NCI-H2107 (cell line): ENCODE data around the gene NNT.
"Not testable (repeated sequence)": the region's sequence is repeated elsewhere in the genome, so short reads cannot be mapped to it uniquely, and the experiment has no call there.

ENCODE experiments used
- DNase-seq: peaks from one replicate; lab custom pipeline; 2025; lab: John Stamatoyannopoulos, UW

Gene NNT

DNA sequence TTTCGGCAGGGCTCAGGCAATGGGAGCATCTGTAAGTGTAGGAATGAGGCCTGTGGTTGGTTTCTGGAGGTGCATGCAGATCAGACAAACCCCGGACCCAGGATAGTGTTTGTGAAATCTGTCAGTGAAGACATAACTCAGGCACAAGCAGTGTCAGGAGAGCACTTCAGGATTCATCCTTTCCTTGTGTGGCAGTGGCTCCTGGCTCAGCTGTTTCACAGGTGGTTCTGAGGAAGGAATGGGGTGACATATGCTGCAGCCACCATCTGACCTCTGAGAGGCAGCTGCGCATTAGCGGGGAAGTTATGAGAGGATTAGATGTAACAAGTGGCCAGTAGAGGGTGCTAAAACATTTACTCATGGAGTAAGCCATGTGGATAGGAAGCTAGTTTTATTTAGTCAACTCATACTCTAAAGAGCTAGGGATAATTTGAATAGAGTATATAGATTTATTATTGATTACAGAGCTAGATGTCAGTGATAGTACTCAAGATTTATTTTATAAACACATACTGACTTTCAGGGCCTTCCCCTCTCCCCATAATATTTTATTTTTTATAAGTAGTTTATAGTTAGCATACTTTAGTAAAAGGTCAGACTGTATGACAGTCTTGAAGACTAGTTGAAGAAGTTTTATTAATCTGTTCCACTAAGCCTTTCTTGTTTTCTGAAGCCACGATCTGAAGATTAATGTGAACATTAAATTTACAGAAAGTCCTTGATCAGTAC lies 28.4 kb downstream of the NNT start:
- peak; percentile 80 for DNase-seq

DNA sequence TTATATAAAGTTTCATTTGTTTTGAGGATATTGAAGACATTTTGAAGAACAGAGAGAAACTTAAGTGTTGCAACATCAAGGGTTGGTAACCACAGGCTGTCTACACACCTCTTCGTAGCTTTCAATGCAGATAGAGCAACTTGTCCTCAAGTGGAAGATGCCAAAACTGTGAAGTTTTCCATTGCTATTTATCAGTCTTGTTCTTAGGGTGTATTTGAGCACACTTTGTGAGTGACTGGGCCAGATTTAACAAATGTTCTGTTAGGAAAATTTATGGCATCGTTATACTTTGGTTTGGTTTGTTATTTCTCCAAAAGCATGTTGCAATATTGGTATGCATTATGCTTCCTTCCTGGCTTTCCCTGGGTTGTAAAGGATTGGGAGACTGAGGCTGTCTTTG lies 31.6 kb downstream of the NNT start:
- no peak for DNase-seq

DNA sequence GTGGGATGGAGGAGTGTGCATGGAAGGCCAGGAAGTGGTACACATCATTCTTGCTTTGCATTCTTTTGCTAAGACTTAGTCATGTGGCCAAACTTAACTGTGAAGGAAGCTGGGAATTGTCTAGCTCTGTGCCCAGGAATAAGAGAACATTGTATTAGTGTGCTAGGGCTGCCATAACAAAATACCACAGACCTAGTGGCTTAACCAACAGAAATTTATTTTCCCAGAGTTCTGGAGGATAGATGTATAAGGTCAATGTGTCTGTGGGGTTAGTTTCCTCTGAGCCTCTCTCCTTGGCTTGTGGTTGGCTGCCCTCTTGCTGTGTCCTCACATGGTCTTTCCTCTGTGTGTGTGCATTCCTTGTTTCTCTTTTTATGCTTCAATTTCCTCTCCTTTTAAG lies 32.4 kb downstream of the NNT start:
- no peak for DNase-seq

GRCh38 chr5:43636076-43636475 lies 33.1 kb downstream of the NNT start:
- DNase-seq: no peak

GRCh38 chr5:43637416-43637815 lies 34.4 kb downstream of the NNT start:
- no peak for DNase-seq

GRCh38 chr5:43638107-43638506 lies 35.1 kb downstream of the NNT start:
- DNase-seq: no peak

GRCh38 chr5:43638546-43638945 lies 35.6 kb downstream of the NNT start:
- DNase-seq: no peak

DNA sequence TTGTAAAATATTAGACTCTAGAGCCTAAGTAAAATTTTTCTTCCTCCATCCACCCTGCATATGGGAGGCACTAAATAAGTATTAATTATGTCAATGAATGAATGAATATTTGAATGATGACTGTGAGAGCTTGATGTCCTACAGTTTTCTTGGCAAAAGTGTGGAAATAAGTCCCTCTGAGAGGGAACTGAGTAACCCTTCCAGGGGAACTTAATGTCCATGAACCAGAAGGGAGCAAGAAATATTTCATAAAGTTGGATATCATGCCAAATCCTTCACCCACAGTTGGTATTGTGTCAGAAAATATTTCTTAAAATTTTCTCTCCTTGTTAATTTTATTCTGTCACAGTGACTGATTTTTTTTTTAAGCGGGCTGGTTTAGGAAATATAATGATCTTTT lies 36.6 kb downstream of the NNT start:
- no peak for DNase-seq

DNA sequence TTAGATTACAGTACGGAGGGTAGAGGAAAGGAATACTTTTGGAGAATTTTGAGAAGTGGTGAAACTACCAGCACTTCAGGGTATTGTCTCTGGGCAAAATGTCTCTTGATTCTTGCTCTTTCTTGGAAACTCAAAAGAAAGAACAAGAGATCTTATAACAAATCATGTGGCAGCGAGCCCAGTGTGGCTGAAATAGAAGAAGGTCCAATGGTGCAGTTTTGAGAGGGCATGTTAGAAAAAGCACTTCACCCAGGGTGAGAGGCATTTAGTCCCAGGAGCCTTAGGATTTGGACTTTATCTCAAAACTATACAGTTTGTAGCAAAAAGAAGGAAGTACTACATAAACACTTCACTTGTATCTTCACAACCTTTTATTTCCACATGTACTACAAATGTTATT lies 39.4 kb downstream of the NNT start:
- no peak for DNase-seq

GRCh38 chr5:43643327-43643726 lies 40.3 kb downstream of the NNT start:
- no peak for DNase-seq

DNA sequence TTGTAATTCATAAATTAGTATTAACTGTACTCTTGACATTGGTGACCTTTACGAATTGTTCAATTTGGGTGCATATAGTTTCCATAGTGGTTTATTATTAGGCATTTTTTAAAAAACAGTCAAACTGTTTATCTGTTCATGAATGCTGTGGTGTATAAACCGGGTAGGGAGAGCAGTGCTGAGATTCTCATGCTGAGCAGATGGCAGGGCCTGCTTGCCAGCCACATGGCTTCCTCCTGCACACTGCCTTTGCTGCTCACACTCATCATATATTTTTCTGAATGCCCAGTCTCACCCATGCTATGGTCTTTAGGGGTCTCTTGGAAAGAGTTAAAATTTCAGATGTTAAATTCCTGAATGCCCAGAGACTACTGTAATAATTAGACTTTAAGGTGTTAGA lies 40.8 kb downstream of the NNT start:
- no peak for DNase-seq

GRCh38 chr5:43646992-43647391 lies 44.0 kb downstream of the NNT start:
- DNase-seq: no peak

DNA sequence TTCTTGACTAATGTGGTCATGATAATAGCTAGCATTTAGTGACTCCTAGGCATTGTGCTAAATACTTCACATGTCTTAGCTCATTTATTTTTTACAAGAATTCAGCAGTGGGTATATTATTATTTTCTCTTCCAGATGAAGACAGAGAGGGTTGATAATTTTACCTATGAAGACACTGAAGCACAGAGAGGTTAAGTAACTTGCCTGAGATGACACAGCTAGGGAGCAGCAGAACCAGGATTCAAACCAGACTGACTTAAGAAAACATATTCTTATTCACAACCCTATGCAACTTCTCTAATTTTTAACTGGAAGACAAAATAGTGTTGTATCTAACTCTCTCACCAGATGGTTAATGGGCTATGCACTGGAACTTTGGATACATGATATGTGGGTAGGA lies 44.8 kb downstream of the NNT start:
- DNase-seq: no peak

DNA sequence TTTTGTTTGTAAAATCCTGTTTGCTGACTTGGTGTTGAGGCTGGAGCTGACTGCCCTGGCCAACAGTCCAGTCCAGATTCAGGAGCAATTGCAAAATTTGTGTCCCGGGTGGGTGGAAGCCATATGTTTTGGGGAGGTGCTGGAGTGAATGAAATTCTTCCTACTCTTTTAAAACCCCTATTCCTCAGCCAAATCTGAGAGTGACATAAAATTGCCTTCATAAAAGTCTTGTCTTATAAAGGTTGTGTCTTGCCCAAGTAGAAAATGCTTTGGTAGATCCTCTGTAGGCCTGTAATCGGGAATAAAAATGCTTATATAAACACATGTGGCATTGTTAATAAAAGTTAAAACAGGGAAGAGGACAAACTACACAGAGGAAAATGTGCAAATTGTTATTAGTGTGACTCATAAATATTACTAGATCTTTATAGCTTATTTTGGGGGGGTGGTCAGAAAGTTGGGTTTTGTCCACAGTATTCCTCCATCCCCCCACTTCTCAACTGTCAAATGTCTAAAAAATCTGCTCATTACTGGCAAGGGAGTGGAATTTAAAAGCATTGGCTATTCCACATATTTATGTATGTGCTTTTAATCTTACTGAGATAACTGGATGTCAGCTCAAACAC lies 45.6 kb downstream of the NNT start:
- DNase-seq: no peak

DNA sequence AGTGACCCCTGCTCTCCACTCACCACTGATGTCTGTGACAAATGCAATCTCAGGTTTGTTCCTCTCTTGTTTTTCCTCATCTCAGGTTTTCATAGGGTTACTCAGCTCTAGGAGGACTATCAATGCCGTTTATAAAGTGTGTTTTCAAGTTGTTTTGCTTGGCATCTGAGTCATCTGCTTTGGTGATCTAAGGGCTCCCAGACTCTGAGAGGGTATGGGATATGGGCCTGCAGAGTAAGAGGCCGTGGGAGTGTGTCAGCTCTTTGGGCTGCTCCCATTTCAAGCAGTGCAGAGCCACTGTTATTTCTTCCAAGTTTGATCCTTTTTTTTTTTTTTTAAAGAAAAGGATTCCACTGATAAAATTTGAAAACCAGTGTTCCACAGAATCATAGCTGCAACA lies 46.3 kb downstream of the NNT start:
- DNase-seq: no peak

DNA sequence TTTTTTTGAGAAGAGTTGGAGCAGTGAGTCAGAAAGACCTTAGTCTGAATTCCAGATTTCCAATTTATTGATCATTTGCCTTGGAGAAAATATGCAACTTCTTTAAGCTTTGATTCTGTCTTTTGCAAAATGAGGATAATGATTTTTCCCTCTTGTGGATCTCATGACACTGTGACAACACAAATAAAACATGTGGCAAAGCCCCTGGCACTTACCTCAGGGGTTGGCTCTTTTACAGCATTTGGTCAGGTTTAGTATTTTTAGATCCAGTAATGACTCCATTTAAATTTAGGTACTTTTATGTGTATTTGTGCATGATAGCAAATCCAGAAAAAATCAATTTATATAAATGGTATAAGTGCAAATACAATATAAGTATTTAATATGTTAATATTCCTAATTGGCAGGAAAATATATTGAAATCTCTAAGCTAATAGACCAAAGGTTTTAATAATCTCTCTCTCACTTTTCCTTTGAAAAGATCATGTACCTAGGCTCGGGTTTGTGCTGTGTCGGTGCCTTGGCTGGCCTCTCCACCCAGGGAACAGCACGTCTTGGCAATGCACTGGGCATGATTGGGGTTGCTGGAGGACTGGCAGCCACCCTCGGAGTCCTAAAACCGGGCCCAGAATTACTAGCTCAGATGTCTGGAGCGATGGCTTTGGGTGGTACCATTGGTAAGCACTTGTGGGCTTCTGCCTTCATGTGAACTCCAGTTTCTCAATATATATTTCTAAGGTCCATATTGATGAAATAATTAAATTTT lies 49.7 kb downstream of the NNT start:
- DNase-seq: no peak

DNA sequence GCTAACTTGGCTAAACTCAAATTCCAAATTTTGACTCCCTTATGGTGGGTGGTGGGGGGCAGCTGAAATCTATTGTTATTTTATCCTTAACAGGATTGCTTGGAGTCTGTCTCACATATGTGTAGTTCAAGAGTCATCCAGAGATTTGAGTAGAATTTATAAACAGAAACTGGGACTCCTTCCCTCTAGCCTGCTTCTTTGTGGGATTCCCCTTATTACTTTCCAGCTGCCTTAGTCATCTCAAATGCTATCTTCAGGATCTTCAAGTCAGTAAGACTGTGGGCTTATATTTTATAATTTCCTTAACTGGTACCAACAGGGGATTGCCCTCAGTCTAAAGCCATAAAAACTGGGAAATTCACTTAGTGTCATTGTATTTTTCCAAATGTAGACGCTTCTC lies 55.5 kb downstream of the NNT start:
- no peak for DNase-seq

DNA sequence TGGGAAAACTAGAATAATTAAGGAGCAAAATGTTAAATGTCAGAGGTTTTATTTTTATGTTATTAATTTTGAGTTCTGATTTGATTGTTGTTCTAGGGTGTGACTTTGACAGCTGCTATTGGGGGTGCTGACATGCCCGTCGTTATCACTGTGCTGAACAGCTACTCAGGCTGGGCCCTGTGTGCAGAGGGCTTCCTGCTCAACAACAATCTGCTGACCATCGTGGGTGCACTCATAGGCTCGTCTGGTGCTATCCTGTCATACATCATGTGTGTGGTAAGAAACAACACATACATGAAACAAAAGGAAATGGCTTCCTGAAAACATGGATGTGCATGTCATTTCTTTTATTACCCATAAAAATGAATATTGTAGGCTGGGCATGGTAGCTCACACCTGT lies 56.1 kb downstream of the NNT start:
- DNase-seq: no peak

DNA sequence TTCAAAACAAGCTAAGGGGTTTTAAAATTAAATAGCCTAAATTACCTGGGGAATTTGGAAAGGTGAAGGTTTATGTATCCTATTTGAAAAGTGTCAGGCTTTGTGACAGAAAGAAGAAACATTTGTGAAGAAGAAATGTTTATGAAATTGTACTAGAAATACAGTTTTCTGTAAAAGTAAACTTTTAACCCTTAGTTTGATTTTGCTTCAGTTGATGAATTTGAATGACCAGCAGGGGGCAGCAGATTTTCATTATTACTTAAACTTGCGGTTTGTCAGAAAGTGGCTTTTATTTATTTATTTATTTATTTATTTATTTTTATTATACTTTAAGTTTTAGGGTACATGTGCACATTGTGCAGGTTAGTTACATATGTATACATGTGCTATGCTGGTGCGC lies 58.1 kb downstream of the NNT start:
- no peak for DNase-seq

DNA sequence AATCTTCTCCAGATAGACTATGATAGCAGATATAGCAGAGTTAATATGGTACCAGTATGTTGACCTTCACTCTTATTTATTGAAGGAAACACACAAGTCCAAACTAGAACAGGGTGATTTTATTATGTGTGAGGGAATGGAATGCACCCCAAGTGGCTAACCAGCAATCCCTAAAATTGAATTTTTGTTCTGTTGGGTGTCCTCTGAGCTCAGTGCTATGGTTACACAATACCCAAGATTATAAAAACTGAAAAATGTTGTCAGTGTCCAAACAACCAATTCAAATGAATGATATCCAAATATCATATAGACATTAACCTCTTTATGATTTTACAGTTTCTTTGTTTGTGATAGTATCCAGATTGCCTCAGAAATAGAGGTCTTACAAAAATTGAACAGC lies 60.9 kb downstream of the NNT start:
- DNase-seq: no peak

GRCh38 chr5:43664501-43665040 lies 61.6 kb downstream of the NNT start:
- no peak for DNase-seq

DNA sequence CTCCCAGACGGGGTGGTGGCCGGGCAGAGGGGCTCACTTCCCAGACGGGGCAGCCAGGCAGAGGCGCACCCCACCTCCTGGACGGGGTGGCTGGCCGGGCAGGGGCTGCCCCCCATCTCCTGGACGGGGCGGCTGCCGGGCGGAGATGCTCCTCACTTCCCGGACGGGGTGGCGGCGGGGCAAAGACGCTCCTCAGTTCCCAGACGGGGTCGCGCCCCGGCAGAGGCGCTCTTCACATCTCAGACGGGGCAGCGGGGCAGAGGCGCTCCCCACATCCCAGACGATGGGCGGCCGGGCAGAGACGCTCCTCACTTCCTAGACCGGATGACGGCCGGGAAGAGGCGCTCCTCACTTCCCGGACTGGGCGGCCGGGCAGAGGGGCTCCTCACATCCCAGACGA lies 62.8 kb downstream of the NNT start:
- not testable (repeated sequence) for DNase-seq

DNA sequence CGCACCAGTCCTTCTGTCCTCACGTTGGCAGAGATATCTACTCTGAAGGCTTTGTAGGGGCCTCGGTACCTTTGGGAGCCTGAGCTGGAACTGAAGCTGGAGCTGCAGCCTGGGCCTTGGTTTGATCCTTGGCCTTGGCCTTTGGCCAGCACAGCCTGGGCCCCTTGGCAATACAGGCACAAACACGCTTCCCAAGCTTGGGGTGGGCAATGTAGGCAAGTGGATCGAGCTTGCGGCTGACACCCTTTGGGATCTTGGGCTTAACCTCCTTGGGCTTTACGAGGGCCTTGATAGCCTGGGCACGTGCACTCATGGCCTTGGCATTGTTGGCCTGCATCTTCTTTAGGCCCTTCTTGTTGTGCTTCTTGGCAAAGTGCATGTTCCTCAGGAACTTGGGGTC lies 63.7 kb downstream of the NNT start:
- not testable (repeated sequence) for DNase-seq
